A673 (cell line): Measurements from ENCODE around the gene PATJ. TPM values are rescaled to one million over a fixed set of nuclear protein-coding genes. Genes with fewer than 3 reads are reported as not detected.

ENCODE experiments used
- BruUV-seq: library from RNA; stranded (reverse); fragments of 400-500 nt; replicated peaks from 2 replicates; lab custom pipeline; 2021; lab: Mats Ljungman, UMichigan
- CTCF ChIA-PET: fragments of 300-600 bp; sonication (Branson Sonifier 250); formaldehyde crosslinking; loops from one replicate; lab custom pipeline; 2022; ENCODE audit warnings: antibody characterized with exemption; lab: Charles Lee
- POLR2A ChIA-PET: fragments of 300-600 bp; sonication (Branson Sonifier 250); formaldehyde crosslinking; loops from one replicate; lab custom pipeline; 2022; ENCODE audit warnings: antibody characterized with exemption; ENCODE audit not compliant: low non-redundant PET; lab: Charles Lee
- DNase-seq: peaks from one replicate; pipeline ENCODE4 v3.0.0-alpha.2; 2015; ENCODE audit warnings: low spot score
- H3K27ac ChIP-seq: fragments of 200-600 bp; sonication (generic); 2 replicates; pipeline ENCODE4 v1.5.1; 2016; ENCODE audit warnings: mixed run types, low read depth, mild to moderate bottlenecking, mixed read lengths, antibody characterized with exemption, low read length; ENCODE audit not compliant: poor library complexity, severe bottlenecking
- H3K27me3 ChIP-seq: fragments of 200-600 bp; sonication (generic); replicated peaks from 2 replicates; pipeline ENCODE4 v1.6.1; 2017; ENCODE audit warnings: mixed run types, low read depth, mild to moderate bottlenecking, mixed read lengths, antibody characterized with exemption, low read length; ENCODE audit not compliant: insufficient read depth, poor library complexity
- H3K36me3 ChIP-seq: fragments of 200-600 bp; sonication (generic); 2 replicates; pipeline ENCODE4 v1.6.1; 2016; ENCODE audit warnings: mixed run types, mild to moderate bottlenecking, mixed read lengths, antibody characterized with exemption, low read length; ENCODE audit not compliant: insufficient read depth, poor library complexity, severe bottlenecking
- H3K4me1 ChIP-seq: fragments of 200-600 bp; sonication (generic); 2 replicates; pipeline ENCODE4 v1.6.1; 2017; ENCODE audit warnings: mixed run types, mild to moderate bottlenecking, mixed read lengths, antibody characterized with exemption, low read length; ENCODE audit not compliant: insufficient read depth, poor library complexity, severe bottlenecking
- H3K4me3 ChIP-seq: fragments of 200-600 bp; sonication (generic); 2 replicates; pipeline ENCODE4 v1.5.1; 2016; ENCODE audit warnings: low read depth, mixed run types, mild to moderate bottlenecking, mixed read lengths, low read length; ENCODE audit not compliant: poor library complexity, severe bottlenecking
- H3K9me3 ChIP-seq: fragments of 200-600 bp; sonication (generic); 2 replicates; pipeline ENCODE4 v1.6.1; 2016; ENCODE audit warnings: mixed run types, low read depth, mild to moderate bottlenecking, mixed read lengths, antibody characterized with exemption, low read length; ENCODE audit not compliant: poor library complexity, severe bottlenecking
- EZH2 ChIP-seq: fragments of 200-600 bp; sonication (generic); IDR thresholded peaks from 2 replicates; pipeline ENCODE4 v1.6.1; 2017; ENCODE audit warnings: borderline replicate concordance, low read depth, mild to moderate bottlenecking, mixed read lengths, antibody characterized with exemption, low read length; ENCODE audit not compliant: poor library complexity, severe bottlenecking
- intact Hi-C: fragments of 100-400 bp; cut with micrococcal nuclease; formaldehyde crosslinking; loops from one replicate; pipeline ENCODE4 v1.10.0; 2022; ENCODE audit not compliant: unreplicated experiment
- total RNA-seq: library from RNA; stranded (reverse); gene quantifications from 2 replicates; pipeline ENCODE4 v1.2.3, GENCODE V29; 2021
- TF ChIP-seq, protein P1 (sequence below): fragments of 300-800, 200-600 bp; sonication (generic); conservative IDR thresholded peaks from 2 replicates; pipeline ENCODE4 v1.5.1; 2017; ENCODE audit warnings: low read depth, mild to moderate bottlenecking, antibody characterized with exemption, low read length, moderate library complexity, mixed read lengths

PATJ gene
- total RNA-seq, 1 experiment from 2014 or later, result 6.6 TPM

DNA sequence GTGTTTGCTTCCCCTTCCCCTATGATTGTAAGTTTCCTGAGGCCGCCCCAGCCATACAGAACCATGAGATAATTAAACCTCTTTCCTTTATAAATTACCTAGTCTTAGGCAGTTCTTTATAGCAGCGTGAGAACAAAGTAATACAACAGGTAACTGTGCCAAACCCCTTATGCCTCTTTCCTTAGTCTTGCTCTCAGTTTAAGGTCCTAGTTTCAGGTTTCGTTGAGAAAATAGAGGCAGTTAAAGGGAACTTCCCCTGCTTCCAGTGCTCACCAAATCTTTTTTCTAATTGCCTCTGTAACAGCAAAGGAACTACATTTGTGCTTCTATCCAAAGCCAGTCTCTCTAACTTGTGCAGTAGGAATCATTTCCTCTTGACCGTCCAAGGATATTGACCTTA is 164.8 kb downstream of the PATJ start:
- intact Hi-C loops, result no loop called here
- no TSS peak for BruUV-seq
- H3K36me3 ChIP-seq, result no peaks in the 10 kb centered on the region
- no peaks in the 10 kb centered on the region for H3K9me3 ChIP-seq
- H3K4me1 ChIP-seq, result no peaks in the 10 kb centered on the region
- TF ChIP-seq, protein P1, sequence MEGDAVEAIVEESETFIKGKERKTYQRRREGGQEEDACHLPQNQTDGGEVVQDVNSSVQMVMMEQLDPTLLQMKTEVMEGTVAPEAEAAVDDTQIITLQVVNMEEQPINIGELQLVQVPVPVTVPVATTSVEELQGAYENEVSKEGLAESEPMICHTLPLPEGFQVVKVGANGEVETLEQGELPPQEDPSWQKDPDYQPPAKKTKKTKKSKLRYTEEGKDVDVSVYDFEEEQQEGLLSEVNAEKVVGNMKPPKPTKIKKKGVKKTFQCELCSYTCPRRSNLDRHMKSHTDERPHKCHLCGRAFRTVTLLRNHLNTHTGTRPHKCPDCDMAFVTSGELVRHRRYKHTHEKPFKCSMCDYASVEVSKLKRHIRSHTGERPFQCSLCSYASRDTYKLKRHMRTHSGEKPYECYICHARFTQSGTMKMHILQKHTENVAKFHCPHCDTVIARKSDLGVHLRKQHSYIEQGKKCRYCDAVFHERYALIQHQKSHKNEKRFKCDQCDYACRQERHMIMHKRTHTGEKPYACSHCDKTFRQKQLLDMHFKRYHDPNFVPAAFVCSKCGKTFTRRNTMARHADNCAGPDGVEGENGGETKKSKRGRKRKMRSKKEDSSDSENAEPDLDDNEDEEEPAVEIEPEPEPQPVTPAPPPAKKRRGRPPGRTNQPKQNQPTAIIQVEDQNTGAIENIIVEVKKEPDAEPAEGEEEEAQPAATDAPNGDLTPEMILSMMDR, result no peak
- TF ChIP-seq EZH2, result no peak
- no peak overlapping the region for H3K27ac ChIP-seq
- ChIA-PET CTCF (no interaction called here), POLR2A (no interaction called here)
- no peaks in the 10 kb centered on the region for H3K27me3 ChIP-seq
- no peak overlapping the region for H3K4me3 ChIP-seq
- DNase-seq, result no peak

DNA sequence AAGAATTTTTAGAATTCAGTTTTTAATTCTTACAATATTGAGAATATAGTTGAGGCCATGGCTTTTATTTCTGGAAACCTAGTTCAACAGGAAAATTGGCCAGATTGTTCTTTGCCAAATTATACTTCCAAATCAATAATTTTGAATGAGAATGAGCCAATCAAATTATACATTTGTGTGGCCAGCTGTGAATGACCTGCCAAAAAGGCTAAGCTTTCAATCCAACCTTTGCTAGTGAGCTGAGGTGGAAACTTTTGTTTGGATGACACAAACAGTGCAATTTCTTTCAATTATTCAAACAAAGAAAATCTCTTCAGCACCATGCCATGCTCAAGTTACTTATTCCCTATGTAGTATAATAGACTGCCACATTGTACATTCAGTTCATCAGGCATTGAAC is 167.8 kb downstream of the PATJ start:
- no peak overlapping the region for H3K27ac ChIP-seq
- TF ChIP-seq EZH2, result no peak
- TF ChIP-seq, protein P1, result no peak
- no TSS peak for BruUV-seq
- no peaks in the 10 kb centered on the region for H3K27me3 ChIP-seq
- no peak for DNase-seq
- H3K36me3 ChIP-seq, result no peaks in the 10 kb centered on the region
- H3K4me1 ChIP-seq, result no peaks in the 10 kb centered on the region
- ChIA-PET POLR2A (no interaction called here), CTCF (no interaction called here)
- H3K9me3 ChIP-seq, result no peaks in the 10 kb centered on the region
- intact Hi-C loops, result no loop called here
- no peak overlapping the region for H3K4me3 ChIP-seq

DNA sequence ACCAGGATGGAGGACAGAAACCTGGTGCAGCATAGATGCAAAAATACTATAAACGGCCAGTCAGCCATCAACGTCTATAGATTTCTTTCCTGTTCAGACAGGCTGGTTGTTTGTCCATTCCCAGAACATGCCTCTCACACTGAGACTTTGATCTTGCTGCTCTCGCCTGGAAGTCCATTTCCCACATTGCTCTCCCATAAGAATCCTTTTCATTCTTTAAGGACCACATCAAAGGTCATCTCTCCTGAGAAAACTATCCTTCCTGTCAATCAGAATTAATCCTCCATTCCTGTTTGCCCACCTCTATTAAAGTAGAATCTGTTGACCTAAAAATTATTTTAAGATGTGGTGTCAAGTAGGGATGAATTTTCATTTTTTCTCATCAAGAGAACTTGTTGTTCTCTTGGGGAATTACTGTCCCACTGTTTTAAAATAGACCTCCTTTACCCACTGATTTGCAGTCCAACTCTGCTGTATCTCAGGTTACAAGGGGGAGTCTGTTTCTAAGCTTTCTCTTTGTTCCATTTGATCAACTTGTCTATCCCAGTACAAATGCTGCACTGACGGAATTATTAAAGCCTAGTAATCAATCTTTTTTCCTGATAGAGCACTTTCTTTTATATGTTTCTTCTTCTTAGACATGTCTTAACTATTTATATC is 172.7 kb downstream of the PATJ start:
- Histone ChIP-seq H3K36me3 (no peaks in the 10 kb centered on the region), H3K4me1 (no peaks in the 10 kb centered on the region), H3K9me3 (no peaks in the 10 kb centered on the region), H3K4me3 (no peak overlapping the region), H3K27ac (no peak overlapping the region), H3K27me3 (no peaks in the 10 kb centered on the region)
- ChIA-PET POLR2A (no interaction called here), CTCF (no interaction called here)
- BruUV-seq, result no TSS peak
- intact Hi-C loops, result no loop called here
- DNase-seq, result no peak
- TF ChIP-seq EZH2, result no peak
- TF ChIP-seq, protein P1, result no peak
